BJ (cell line): ENCODE data around the gene OVCH1. TPM values are rescaled to one million over a fixed set of nuclear protein-coding genes. Genes with fewer than 3 reads are reported as not detected.

Experiments
- CTCF ChIA-PET: fragments of 350-600 bp; formaldehyde crosslinking; extraction: SDS; loops from one replicate; lab custom pipeline; 2021; ENCODE audit warnings: antibody characterized with exemption, inconsistent platforms; lab: Yijun Ruan, JAX
- POLR2A ChIA-PET: fragments of 300-600 bp; sonication (Branson Sonifier 250); formaldehyde crosslinking; extraction: SDS; loops from one replicate; lab custom pipeline; 2021; ENCODE audit warnings: antibody characterized with exemption; lab: Charles Lee
- DNase-seq: peaks from one replicate; pipeline ENCODE4 v3.0.0-alpha.2; 2011; ENCODE audit warnings: low read depth
- H3K27me3 ChIP-seq: 2 replicates; pipeline ENCODE4 v1.6.0; 2011; ENCODE audit warnings: low read length; ENCODE audit not compliant: control insufficient read depth, insufficient read depth
- H3K36me3 ChIP-seq: 2 replicates; pipeline ENCODE4 v1.5.1; 2011; ENCODE audit warnings: low read length; ENCODE audit not compliant: control insufficient read depth, insufficient read depth
- H3K4me3 ChIP-seq: 2 replicates; pipeline ENCODE4 v1.5.1; 2011; ENCODE audit warnings: low read depth, mild to moderate bottlenecking, control low read depth, low read length
- CTCF ChIP-seq: IDR thresholded peaks from 2 replicates; pipeline ENCODE4 v1.5.1; 2011; ENCODE audit warnings: low read depth, mild to moderate bottlenecking, control low read depth, inconsistent platforms, low read length, moderate library complexity; ENCODE audit not compliant: insufficient read depth
- polyA plus RNA-seq: library from polyadenylated mRNA; depleted of rRNA; stranded (reverse); fragments of >200 nt; gene quantifications from 2 replicates; pipeline ENCODE4 v1.2.3, GENCODE V29; 2011

Gene OVCH1
- polyA plus RNA-seq, 1 experiment: 0.06 TPM

DNA sequence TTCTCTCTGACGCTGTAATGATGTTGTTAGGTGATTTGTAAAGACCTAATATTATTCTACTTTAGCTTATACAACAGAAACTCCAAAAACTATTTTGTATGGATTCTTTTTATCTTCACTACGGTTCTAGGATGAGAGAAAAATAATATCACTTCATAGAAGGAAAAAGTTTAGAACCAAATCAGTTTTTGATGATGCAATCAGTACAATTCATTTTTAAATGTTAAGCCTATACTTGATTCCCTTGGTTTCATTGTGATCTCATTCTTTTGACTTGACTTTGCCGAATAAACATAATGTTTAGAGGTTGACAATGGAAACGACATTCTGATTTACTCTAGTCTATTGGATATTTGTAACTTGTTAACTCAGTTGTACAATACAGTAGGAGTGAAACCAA is 91.9 kb downstream of the OVCH1 start:
- H3K4me3 ChIP-seq: no peak overlapping the region
- no peaks in the 10 kb centered on the region for H3K27me3 ChIP-seq
- TF ChIP-seq CTCF: no peak
- no peak for DNase-seq
- ChIA-PET POLR2A (no interaction called here), CTCF (no interaction called here)
- no peaks in the 10 kb centered on the region for H3K36me3 ChIP-seq

DNA sequence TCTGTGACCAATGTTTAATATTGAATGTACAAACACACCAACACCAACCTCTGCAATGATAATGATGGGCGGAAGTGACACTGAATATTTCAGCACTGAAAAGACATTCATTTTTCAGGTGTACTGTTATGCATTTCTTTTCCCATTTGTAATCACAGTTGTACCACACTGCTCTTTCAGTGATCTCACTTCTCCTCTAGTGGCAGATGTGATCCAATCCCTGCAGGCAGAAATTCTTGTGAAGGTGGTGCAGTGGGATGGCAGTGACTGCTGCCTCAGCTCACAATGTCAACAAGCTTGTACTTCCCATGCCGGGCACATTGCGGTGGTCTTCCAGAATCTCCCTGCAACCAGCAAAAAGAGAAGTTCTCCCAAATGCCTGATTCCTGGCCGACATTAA is 93.5 kb downstream of the OVCH1 start:
- Histone ChIP-seq H3K4me3 (no peak overlapping the region), H3K36me3 (no peaks in the 10 kb centered on the region), H3K27me3 (no peaks in the 10 kb centered on the region)
- DNase-seq: no peak
- TF ChIP-seq CTCF: no peak
- POLR2A ChIA-PET: no interaction called here
- CTCF ChIA-PET: interaction anchor here (0.6 kb wide), 1 partner anchor 13 kb away, joined by 3 read pairs; no protein-coding TSS in a partner anchor

GRCh38 chr12:29402437-29402836 is 95.0 kb downstream of the OVCH1 start:
- no peak for TF ChIP-seq CTCF
- Histone ChIP-seq H3K27me3 (no peaks in the 10 kb centered on the region), H3K4me3 (no peak overlapping the region), H3K36me3 (no peaks in the 10 kb centered on the region)
- CTCF ChIA-PET: no interaction called here
- POLR2A ChIA-PET: no interaction called here
- no peak for DNase-seq

GRCh38 chr12:29398495-29398894 is 99.0 kb downstream of the OVCH1 start:
- no peak overlapping the region for H3K4me3 ChIP-seq
- CTCF ChIA-PET: interaction anchor here (1.3 kb wide), 1 partner anchor 14 kb away, joined by 3 read pairs; no protein-coding TSS in a partner anchor
- no peak for TF ChIP-seq CTCF
- POLR2A ChIA-PET: no interaction called here
- H3K27me3 ChIP-seq: no peaks in the 10 kb centered on the region
- no peak for DNase-seq
- H3K36me3 ChIP-seq: no peaks in the 10 kb centered on the region

- POLR2A ChIA-PET: no interaction called here
- CTCF ChIA-PET: no interaction called here
Measured at GRCh38 chr12:29396774-29397173, 100.7 kb downstream of the OVCH1 start.

More at GRCh38 chr12:29396774-29397173, 100.7 kb downstream of the OVCH1 start:
- no peak for TF ChIP-seq CTCF
- no peak for DNase-seq
- no peak overlapping the region for H3K4me3 ChIP-seq
- no peaks in the 10 kb centered on the region for H3K27me3 ChIP-seq
- H3K36me3 ChIP-seq: no peaks in the 10 kb centered on the region
